HCT116 (cell line): ENCODE data around the gene GRIN1. TPM values are rescaled to one million over a fixed set of nuclear protein-coding genes. Genes with fewer than 3 reads are reported as not detected.

Experiments
- ATAC-seq: fragments of 200-7000 bp; cut with Tn5 transposase; 2 replicates; pipeline ENCODE4 v1.9.1; 2020; ENCODE audit warnings: mild to moderate bottlenecking, moderate library complexity
- BruUV-seq: library from RNA; stranded (reverse); fragments of 400-500 nt; replicated peaks from 2 replicates; lab custom pipeline; 2021; lab: Mats Ljungman, UMichigan
- CTCF ChIA-PET: fragments of 300-600 bp; sonication (Branson Sonifier 250); formaldehyde crosslinking; loops from one replicate; lab custom pipeline; 2021; ENCODE audit warnings: antibody characterized with exemption; lab: Charles Lee
- POLR2A ChIA-PET: fragments of 300-600, 350-600 bp; sonication (Branson Sonifier 250); formaldehyde crosslinking; loops from one replicate; lab custom pipeline; 2021; ENCODE audit warnings: antibody characterized with exemption; lab: Charles Lee
- RAD21 ChIA-PET, 2 experiments: fragments of 300-600 bp; sonication (Branson Sonifier 250); formaldehyde crosslinking; loops; one replicate each; lab custom pipeline; 2023; ENCODE audit warnings: low total read pairs in 2 of 2; ENCODE audit not compliant: uncharacterized antibody in 2 of 2, unreplicated experiment in 2 of 2, low non-redundant PET in 1 of 2; lab: Charles Lee
- DNase-seq: peaks from one replicate; pipeline ENCODE4 v3.0.0-alpha.2; 2010; ENCODE audit warnings: low read depth, low spot score
- H2AFZ ChIP-seq: fragments of 200-600 bp; shearing (Covaris generic), sonication (generic); 2 replicates; pipeline ENCODE4 v1.6.1; 2017; ENCODE audit warnings: low read depth, mixed run types, mixed read lengths, antibody characterized with exemption, low read length; ENCODE audit not compliant: poor library complexity, severe bottlenecking
- H3K27ac ChIP-seq: 2 replicates; pipeline ENCODE4 v1.5.1; 2012; ENCODE audit warnings: low read depth, low read length
- H3K27me3 ChIP-seq: fragments of 200-600 bp; sonication (generic); 2 replicates; pipeline ENCODE4 v1.6.1; 2016; ENCODE audit warnings: mixed run types, low read length, mixed read lengths; ENCODE audit not compliant: insufficient read depth
- H3K36me3 ChIP-seq, 2 experiments: fragments of 200-500 bp in 1 of 2; fragments of 200-600 bp in 1 of 2; sonication (Bioruptor generic) in 1 of 2; sonication (generic) in 1 of 2; 2 replicates each; pipeline versions ENCODE4 v1.5.1 to v1.6.1; 2014 to 2016; ENCODE audit warnings: low read length in 2 of 2, inconsistent platforms in 1 of 2, mixed read lengths in 1 of 2, mixed run types in 1 of 2; ENCODE audit not compliant: insufficient read depth in 2 of 2, control insufficient read depth in 1 of 2
- H3K4me1 ChIP-seq, 2 experiments: fragments of 200-600 bp in 1 of 2; sonication (generic) in 1 of 2; 2 replicates each; pipeline versions ENCODE4 v1.5.1 to v1.6.1; 2012 to 2017; ENCODE audit warnings: low read length in 2 of 2, inconsistent platforms in 1 of 2, mild to moderate bottlenecking in 1 of 2, mixed read lengths in 1 of 2, mixed run types in 1 of 2, moderate library complexity in 1 of 2; ENCODE audit not compliant: insufficient read depth in 2 of 2, control insufficient read depth in 1 of 2
- H3K4me2 ChIP-seq: fragments of 200-600 bp; sonication (generic); 2 replicates; pipeline ENCODE4 v1.6.1; 2017; ENCODE audit warnings: mixed run types, low read length, mixed read lengths
- H3K4me3 ChIP-seq, 2 experiments: fragments of 200-600 bp in 1 of 2; sonication (generic) in 1 of 2; replicated peaks in 1 of 2; 2 replicates each; pipeline ENCODE4 v1.5.1; 2011 to 2016; ENCODE audit warnings: low read length in 2 of 2, control low read depth in 1 of 2, low read depth in 1 of 2, mild to moderate bottlenecking in 1 of 2, mixed read lengths in 1 of 2, mixed run types in 1 of 2
- H3K79me2 ChIP-seq: fragments of 200-600 bp; sonication (generic); 2 replicates; pipeline ENCODE4 v1.6.1; 2017; ENCODE audit warnings: mild to moderate bottlenecking, mixed run types, low read length, moderate library complexity, mixed read lengths; ENCODE audit not compliant: insufficient read depth
- H3K9ac ChIP-seq: fragments of 200-600 bp; sonication (generic); 2 replicates; pipeline ENCODE4 v1.6.1; 2016; ENCODE audit warnings: low read length, mixed read lengths
- H3K9me2 ChIP-seq: fragments of 200-600 bp; sonication (generic), shearing (Covaris generic); 2 replicates; pipeline ENCODE4 v1.6.1; 2017; ENCODE audit warnings: mixed run types, mild to moderate bottlenecking, moderate library complexity; ENCODE audit not compliant: insufficient read depth
- H3K9me3 ChIP-seq, 2 experiments: fragments of 200-500 bp in 1 of 2; fragments of 200-600 bp in 1 of 2; sonication (Bioruptor generic) in 1 of 2; sonication (generic) in 1 of 2; 2 replicates each; pipeline ENCODE4 v1.6.1; 2014 to 2017; ENCODE audit warnings: low read length in 2 of 2, mixed read lengths in 2 of 2, inconsistent platforms in 1 of 2, low read depth in 1 of 2, mild to moderate bottlenecking in 1 of 2, mixed run types in 1 of 2, moderate library complexity in 1 of 2; ENCODE audit not compliant: control insufficient read depth in 1 of 2, insufficient read depth in 1 of 2
- H4K20me1 ChIP-seq: fragments of 200-600 bp; sonication (generic), shearing (Covaris generic); 2 replicates; pipeline ENCODE4 v1.6.1; 2017; ENCODE audit warnings: mixed run types, mild to moderate bottlenecking, moderate library complexity; ENCODE audit not compliant: insufficient read depth
- ATF3 ChIP-seq: IDR thresholded peaks from 2 replicates; pipeline ENCODE4 v1.6.1; 2012
- CBX3 ChIP-seq: IDR thresholded peaks from 2 replicates; pipeline ENCODE4 v1.6.1; 2012; ENCODE audit warnings: low read depth
- ELF1 ChIP-seq: IDR thresholded peaks from 2 replicates; pipeline ENCODE4 v1.6.1; 2012; ENCODE audit warnings: low read depth, borderline replicate concordance
- EZH2phosphoT487 ChIP-seq: fragments of 200-600 bp; IDR thresholded peaks from 2 replicates; pipeline ENCODE4 v1.6.1; 2018; ENCODE audit warnings: antibody characterized with exemption, borderline replicate concordance
- FOSL1 ChIP-seq: IDR thresholded peaks from 2 replicates; pipeline ENCODE4 v1.6.1; 2012; ENCODE audit warnings: low read depth
- JUND ChIP-seq: IDR thresholded peaks from 2 replicates; pipeline ENCODE4 v1.6.1; 2012
- MAX ChIP-seq: IDR thresholded peaks from 2 replicates; pipeline ENCODE4 v1.6.1; 2012
- POLR2AphosphoS5 ChIP-seq: IDR thresholded peaks from 2 replicates; pipeline ENCODE4 v1.6.1; 2011; ENCODE audit warnings: mild to moderate bottlenecking, low read depth, low read length, moderate library complexity
- RAD21 ChIP-seq: IDR thresholded peaks from 2 replicates; pipeline ENCODE4 v1.6.1; 2012; ENCODE audit warnings: low read depth, mild to moderate bottlenecking
- SP1 ChIP-seq: IDR thresholded peaks from 2 replicates; pipeline ENCODE4 v1.6.1; 2012; ENCODE audit warnings: low read depth
- SRF ChIP-seq: IDR thresholded peaks from 2 replicates; pipeline ENCODE4 v1.6.1; 2012; ENCODE audit warnings: low read depth
- ZBTB33 ChIP-seq: IDR thresholded peaks from 2 replicates; pipeline ENCODE4 v1.6.1; 2011; ENCODE audit warnings: mild to moderate bottlenecking, low read length, moderate library complexity; ENCODE audit not compliant: insufficient replicate concordance; ENCODE audit errors: extremely low read depth
- ZNF274 ChIP-seq: fragments of 200-500 bp; sonication (Bioruptor generic); IDR thresholded peaks from 2 replicates; pipeline ENCODE4 v1.6.1; 2014; ENCODE audit warnings: mild to moderate bottlenecking, low read depth, low read length, inconsistent platforms
- intact Hi-C: fragments of 100-400 bp; cut with micrococcal nuclease; formaldehyde crosslinking; loops from 2 replicates; pipeline ENCODE4 v1.10.0; 2022
- total RNA-seq: library from RNA; stranded (reverse); gene quantifications from one replicate; pipeline ENCODE4 v1.2.1, GENCODE V29; 2021; ENCODE audit not compliant: unreplicated experiment

Gene GRIN1
- total RNA-seq, 1 experiment from 2014 or later: 23.1 TPM

- peak overlapping the region in 1 of 2 experiments; percentile 70; a peak in 3 of 4 replicates for H3K4me3 ChIP-seq
- no peaks in the 10 kb centered on the region for H3K9me3 ChIP-seq
- H3K79me2 ChIP-seq: no peaks in the 10 kb centered on the region
- H3K4me2 ChIP-seq: peak overlapping the region; percentile 98
- TF ChIP-seq JUND (no peak), RAD21 (no peak), ATF3 (no peak)
- intact Hi-C loops: loop anchor here (2.0 kb wide), 2 partner anchors 45 to 59 kb away; partner anchors contain the start of gene RNF208
- H3K9ac ChIP-seq: peak overlapping the region; percentile 77
- RAD21 ChIA-PET: interaction anchor here in 1 of 2 experiments (0.6 kb wide), 2 partner anchors 63 to 140 kb away, joined by 3 read pairs; partner anchors contain the start of gene RNF224
- H3K36me3 ChIP-seq: no peaks in the 10 kb centered on the region
- no peak for DNase-seq
- no peaks in the 10 kb centered on the region for H4K20me1 ChIP-seq
- no peaks in the 10 kb centered on the region for H3K27me3 ChIP-seq
- peak overlapping the region; percentile 82; the same call in 1 of the 2 replicates for H3K27ac ChIP-seq
- ATAC-seq: no peak
- BruUV-seq: no TSS peak
- no peak overlapping the region for H2AFZ ChIP-seq
- H3K9me2 ChIP-seq: no peaks in the 10 kb centered on the region
- CTCF ChIA-PET: interaction anchor here (1.0 to 1.6 kb wide), 3 partner anchors 12 to 73 kb away, joined by 6 to 15 read pairs (median 9); partner anchors contain the start of gene RNF224
- POLR2A ChIA-PET: interaction anchor here (0.9 to 2.5 kb wide), 7 partner anchors 14 to 77 kb away, joined by 3 to 16 read pairs (median 6); partner anchors contain the start of genes ANAPC2, CYSRT1, SSNA1 and TUBB4B
- peaks cover 11 to 59% of the 10 kb centered on the region in 2 experiments for H3K4me1 ChIP-seq
Measured at GRCh38 chr9:137163805-137164204, 24.9 kb downstream of the GRIN1 start.

GRCh38 chr9:137164370-137165249 is 25.7 kb downstream of the GRIN1 start:
- Histone ChIP-seq H4K20me1 (no peaks in the 10 kb centered on the region), H3K4me1 (peaks cover 11 to 62% of the 10 kb centered on the region in 2 experiments), H3K36me3 (no peaks in the 10 kb centered on the region), H3K9me3 (no peaks in the 10 kb centered on the region), H3K9ac (no peak overlapping the region), H3K4me2 (no peak overlapping the region), H2AFZ (no peak overlapping the region), H3K4me3 (no peak overlapping the region), H3K9me2 (no peaks in the 10 kb centered on the region), H3K79me2 (no peaks in the 10 kb centered on the region), H3K27ac (no peak overlapping the region; the same call in 1 of the 2 replicates), H3K27me3 (no peaks in the 10 kb centered on the region)
- ATAC-seq (no peak), DNase-seq (no peak)
- ChIA-PET POLR2A (no interaction called here), RAD21 (no interaction called here), CTCF (no interaction called here)
- intact Hi-C loops: no loop called here
- no TSS peak for BruUV-seq
- TF ChIP-seq FOSL1 (no peak), SRF (no peak), CBX3 (no peak), ELF1 (no peak), ZNF274 (no peak), MAX (no peak), POLR2AphosphoS5 (no peak), SP1 (no peak), EZH2phosphoT487 (no peak), ZBTB33 (no peak)
